ENCODE data around the gene OSBPL1A.

GRCh38 chr18:24326211-24326610, 71.4 kb downstream of the OSBPL1A start:
- TF ChIP-seq POLR2AphosphoS5 (IDR thresholded peaks at IDR 0.05) (no peak), CTCF (IDR thresholded peaks at IDR 0.05) (no peak), EP300 (IDR thresholded peaks at IDR 0.05) (no peak)
